Urothelium cell line (cell line): Measurements from ENCODE around the gene ALK.

ENCODE experiments used
- DNase-seq: peaks from one replicate; pipeline ENCODE4 v3.0.0; 2011; ENCODE audit warnings: low spot score, mixed read lengths
- FAIRE-seq: peaks from 2 replicates; lab custom pipeline; 2011; peaks lifted over from hg19 to GRCh38; lab: Jason Lieb, UNC

Gene ALK

GRCh38 chr2:29159125-29159524 is 762.3 kb downstream of the ALK start:
- FAIRE-seq (no peak), DNase-seq (no peak)

- DNase-seq (no peak), FAIRE-seq (no peak)
Measured at GRCh38 chr2:29157131-29157530, 764.3 kb downstream of the ALK start.

- no peak for DNase-seq
- no peak for FAIRE-seq
Measured at GRCh38 chr2:29155578-29155977, 765.8 kb downstream of the ALK start.

- DNase-seq, result no peak
- FAIRE-seq, result no peak
Measured at GRCh38 chr2:29154610-29155009, 766.8 kb downstream of the ALK start.

- DNase-seq (no peak), FAIRE-seq (no peak)
Measured at GRCh38 chr2:29147963-29148362, 773.4 kb downstream of the ALK start.

- FAIRE-seq, result peak; percentile 82
Measured at GRCh38 chr2:29146197-29146596, 775.2 kb downstream of the ALK start.

GRCh38 chr2:29143657-29144056 is 777.7 kb downstream of the ALK start:
- no peak for FAIRE-seq

More at GRCh38 chr2:29146197-29146596, 775.2 kb downstream of the ALK start:
- no peak for DNase-seq

More at GRCh38 chr2:29143657-29144056, 777.7 kb downstream of the ALK start:
- DNase-seq, result no peak
